Peyer's patch (tissue), 4 donors: ENCODE results near the gene DST. TPM values are rescaled to one million over a fixed set of nuclear protein-coding genes. Genes with fewer than 3 reads are reported as not detected.

ENCODE experiments used
- DNase-seq, 3 donors: peaks; one replicate each; pipeline ENCODE4 v3.0.0-alpha.2; 2017 to 2019
- H3K27ac ChIP-seq, 4 donors: fragments of 200-600 bp; sonication (generic); one replicate each; pipeline ENCODE4 v1.5.1; 2016 to 2019
- H3K27me3 ChIP-seq, 2 donors: fragments of 200-600 bp; sonication (generic); one replicate each; pipeline ENCODE4 v1.5.1; 2019
- H3K36me3 ChIP-seq, 3 donors: fragments of 200-600 bp; sonication (generic); one replicate each; pipeline ENCODE4 v1.5.1; 2016 to 2019
- H3K4me1 ChIP-seq, 4 donors: fragments of 200-600 bp; sonication (generic); one replicate each; pipeline ENCODE4 v1.5.1; 2016 to 2019
- H3K4me3 ChIP-seq, 4 donors: fragments of 200-600 bp; sonication (generic); 1 replicate in 3 of 4; 2 replicates in 1 of 4; pipeline ENCODE4 v1.5.1; 2016 to 2019; ENCODE audit warnings: mild to moderate bottlenecking in 1 of 4
- H3K9me3 ChIP-seq, 4 donors: fragments of 200-600 bp; sonication (generic); one replicate each; pipeline ENCODE4 v1.5.1; 2016 to 2019; ENCODE audit warnings: mild to moderate bottlenecking in 1 of 4
- POLR2A ChIP-seq, 2 donors: fragments of 450-650 bp; IDR thresholded peaks; one replicate each; pipeline ENCODE4 v1.5.1; 2017; ENCODE audit warnings: antibody characterized with exemption in 2 of 2, mild to moderate bottlenecking in 2 of 2, moderate library complexity in 2 of 2
- total RNA-seq, 4 donors: library from RNA; depleted of rRNA; stranded (reverse); fragments of >200 nt; gene quantifications; one replicate each; pipeline ENCODE4 v1.1.0, GENCODE V29; 2016
- TF ChIP-seq, protein P1 (sequence below), 6 experiments: fragments of 450-650 bp in 4 of 6; fragments of 200-600 bp in 2 of 6; sonication (generic) in 1 of 6; IDR thresholded peaks; one replicate each; pipeline ENCODE4 v1.5.1; 2017 to 2019; ENCODE audit warnings: antibody characterized with exemption in 6 of 6, mild to moderate bottlenecking in 3 of 6, moderate library complexity in 1 of 6

The DST gene
- total RNA-seq, 4 donors from 2014 or later: 243 to 320 (median 285) TPM

DNA sequence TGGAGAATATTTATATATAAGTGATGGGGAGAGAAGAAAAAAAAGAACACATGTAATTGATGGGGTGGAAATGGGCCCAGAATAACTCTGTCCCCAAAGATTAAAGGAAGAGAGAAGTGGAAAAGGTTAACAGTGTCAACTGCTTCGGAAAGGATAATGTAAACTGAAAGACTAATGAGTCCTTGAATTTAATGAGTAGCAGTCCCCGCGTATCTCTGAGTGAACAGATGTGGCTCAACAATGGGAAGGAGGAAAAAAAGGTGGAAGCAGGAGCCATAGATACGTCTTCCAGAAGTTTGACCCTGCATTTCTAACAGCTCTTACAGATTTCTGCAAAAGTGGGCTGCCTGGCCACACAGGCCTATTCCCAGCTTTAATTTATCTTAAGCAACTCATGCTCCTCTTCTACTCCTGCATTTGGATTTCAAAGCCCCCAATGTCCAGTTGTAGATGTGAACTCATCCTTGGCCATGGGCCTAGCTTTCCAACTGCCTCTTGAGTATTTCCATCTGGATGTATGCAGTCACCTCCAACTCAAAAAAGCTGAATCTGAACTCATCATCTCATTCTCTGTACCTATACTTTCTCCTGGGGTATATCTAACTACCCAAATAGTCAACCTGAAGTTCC lies 61.3 kb downstream of the DST start:
- H3K9me3 ChIP-seq: no peaks in the 10 kb centered on the region
- no peak for DNase-seq
- no peaks in the 10 kb centered on the region for H3K27me3 ChIP-seq
- no peak overlapping the region for H3K4me3 ChIP-seq
- H3K4me1 ChIP-seq: no peaks in the 10 kb centered on the region
- H3K27ac ChIP-seq: no peak overlapping the region
- no peak for TF ChIP-seq POLR2A (IDR thresholded peaks at IDR 0.05)
- TF ChIP-seq, protein P1, sequence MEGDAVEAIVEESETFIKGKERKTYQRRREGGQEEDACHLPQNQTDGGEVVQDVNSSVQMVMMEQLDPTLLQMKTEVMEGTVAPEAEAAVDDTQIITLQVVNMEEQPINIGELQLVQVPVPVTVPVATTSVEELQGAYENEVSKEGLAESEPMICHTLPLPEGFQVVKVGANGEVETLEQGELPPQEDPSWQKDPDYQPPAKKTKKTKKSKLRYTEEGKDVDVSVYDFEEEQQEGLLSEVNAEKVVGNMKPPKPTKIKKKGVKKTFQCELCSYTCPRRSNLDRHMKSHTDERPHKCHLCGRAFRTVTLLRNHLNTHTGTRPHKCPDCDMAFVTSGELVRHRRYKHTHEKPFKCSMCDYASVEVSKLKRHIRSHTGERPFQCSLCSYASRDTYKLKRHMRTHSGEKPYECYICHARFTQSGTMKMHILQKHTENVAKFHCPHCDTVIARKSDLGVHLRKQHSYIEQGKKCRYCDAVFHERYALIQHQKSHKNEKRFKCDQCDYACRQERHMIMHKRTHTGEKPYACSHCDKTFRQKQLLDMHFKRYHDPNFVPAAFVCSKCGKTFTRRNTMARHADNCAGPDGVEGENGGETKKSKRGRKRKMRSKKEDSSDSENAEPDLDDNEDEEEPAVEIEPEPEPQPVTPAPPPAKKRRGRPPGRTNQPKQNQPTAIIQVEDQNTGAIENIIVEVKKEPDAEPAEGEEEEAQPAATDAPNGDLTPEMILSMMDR (IDR thresholded peaks at IDR 0.05): no peak
- peaks cover 0 to 14% (median 0%) of the 10 kb centered on the region in 3 donors for H3K36me3 ChIP-seq

DNA sequence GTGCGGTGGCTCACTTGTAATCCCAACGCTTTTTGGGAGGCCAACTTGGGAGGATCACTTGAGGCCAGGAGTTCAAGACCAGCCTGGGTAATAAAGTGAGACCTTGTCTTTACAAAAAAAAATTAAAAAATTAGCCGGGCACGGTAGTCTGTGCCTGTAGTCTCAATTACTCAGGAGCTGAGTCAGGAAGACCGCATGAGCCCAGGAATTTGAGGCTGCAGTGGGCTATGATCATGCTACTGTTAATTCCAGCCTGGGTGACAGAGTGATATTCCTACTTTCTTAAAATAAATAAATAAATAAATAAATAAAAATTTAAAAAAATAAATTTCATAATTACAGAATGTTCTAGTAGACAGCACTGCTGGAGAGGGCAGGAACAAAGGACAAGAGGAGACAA lies 62.4 kb downstream of the DST start:
- H3K36me3 ChIP-seq: peaks cover 0 to 23% (median 0%) of the 10 kb centered on the region in 3 donors
- no peaks in the 10 kb centered on the region for H3K27me3 ChIP-seq
- no peaks in the 10 kb centered on the region for H3K4me1 ChIP-seq
- no peaks in the 10 kb centered on the region for H3K9me3 ChIP-seq
- no peak for TF ChIP-seq POLR2A (IDR thresholded peaks at IDR 0.05)
- TF ChIP-seq, protein P1 (IDR thresholded peaks at IDR 0.05): no peak
- H3K27ac ChIP-seq: no peak overlapping the region
- no peak for DNase-seq
- no peak overlapping the region for H3K4me3 ChIP-seq

DNA sequence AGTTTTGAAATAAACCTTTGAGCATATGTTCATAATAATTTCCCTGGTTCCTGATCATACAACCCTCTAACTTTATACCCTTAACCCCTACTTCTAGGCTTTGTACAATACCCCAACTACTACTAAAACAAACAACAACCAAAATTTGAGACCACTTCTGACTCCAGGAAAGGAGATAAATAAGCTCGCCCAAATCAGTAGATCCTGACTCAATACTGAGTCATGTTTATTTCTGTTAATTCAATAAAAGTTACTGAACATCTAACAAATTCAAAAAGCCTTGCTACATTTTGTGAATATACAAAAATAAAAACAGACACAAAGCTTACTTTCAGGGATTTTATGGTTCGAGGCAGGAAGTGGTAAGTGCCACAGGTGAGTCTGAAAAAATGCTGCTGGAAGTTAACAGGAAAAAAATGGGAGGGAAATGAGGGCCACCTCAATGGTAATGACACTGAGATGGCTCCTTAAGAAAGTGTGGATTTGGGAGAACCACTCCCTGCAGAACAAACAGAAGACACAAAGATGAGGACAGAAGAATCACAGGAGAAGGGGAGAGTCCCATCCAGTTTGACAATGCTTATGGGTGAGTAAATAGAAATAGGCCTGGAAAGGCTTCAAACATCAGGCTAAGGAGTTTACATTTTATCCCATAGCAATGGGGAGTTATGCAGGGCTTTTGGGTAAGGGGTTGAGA lies 63.4 kb downstream of the DST start:
- H3K4me3 ChIP-seq: no peak overlapping the region
- H3K27me3 ChIP-seq: no peaks in the 10 kb centered on the region
- H3K9me3 ChIP-seq: no peaks in the 10 kb centered on the region
- no peaks in the 10 kb centered on the region for H3K4me1 ChIP-seq
- TF ChIP-seq, protein P1 (IDR thresholded peaks at IDR 0.05): no peak
- TF ChIP-seq POLR2A (IDR thresholded peaks at IDR 0.05): no peak
- no peak overlapping the region for H3K27ac ChIP-seq
- peaks cover 0 to 23% (median 0%) of the 10 kb centered on the region in 3 donors for H3K36me3 ChIP-seq
- DNase-seq: no peak

DNA sequence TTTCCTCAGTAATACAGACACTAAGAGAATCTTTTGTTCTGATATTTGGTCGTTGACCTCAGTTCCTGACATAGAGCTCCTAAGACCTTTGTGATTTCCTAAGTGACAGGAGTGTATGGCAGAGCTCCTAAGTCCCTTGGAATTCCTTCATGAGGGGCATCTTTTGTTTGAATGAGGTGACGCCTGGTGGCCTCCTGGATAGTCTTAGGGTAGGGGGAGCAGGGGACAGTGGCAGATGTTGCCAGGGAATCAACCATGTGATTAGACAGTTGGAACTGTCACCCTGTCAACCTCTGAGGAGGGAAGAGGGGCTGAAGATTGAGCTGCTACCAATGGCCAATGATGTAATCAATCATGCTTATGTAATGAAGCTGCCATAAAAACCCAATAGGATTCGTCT lies 67.0 kb downstream of the DST start:
- no peaks in the 10 kb centered on the region for H3K4me1 ChIP-seq
- H3K27me3 ChIP-seq: no peaks in the 10 kb centered on the region
- H3K36me3 ChIP-seq: peaks cover 0 to 29% (median 0%) of the 10 kb centered on the region in 3 donors
- no peak for DNase-seq
- H3K4me3 ChIP-seq: no peak overlapping the region
- no peak overlapping the region for H3K27ac ChIP-seq
- no peaks in the 10 kb centered on the region for H3K9me3 ChIP-seq
- TF ChIP-seq, protein P1 (IDR thresholded peaks at IDR 0.05): no peak
- TF ChIP-seq POLR2A (IDR thresholded peaks at IDR 0.05): no peak

DNA sequence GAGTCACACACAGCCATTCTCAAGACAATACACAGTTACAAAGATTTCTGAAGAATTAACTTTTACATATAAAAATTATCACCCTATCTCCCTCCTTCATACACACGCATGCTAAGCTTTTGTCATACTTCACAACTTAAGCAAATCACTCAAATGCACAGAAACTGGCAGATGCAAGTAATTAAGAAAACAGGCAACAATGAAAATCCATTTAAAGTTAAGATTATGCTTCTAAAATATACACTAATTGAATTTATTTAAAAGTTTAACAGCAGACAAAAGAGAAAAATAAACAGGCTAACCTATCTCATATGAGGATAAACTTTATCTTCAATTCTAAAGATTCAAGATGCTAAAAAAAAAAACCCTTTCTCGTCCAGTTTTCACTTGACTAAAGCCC lies 68.4 kb downstream of the DST start:
- H3K4me1 ChIP-seq: no peaks in the 10 kb centered on the region
- TF ChIP-seq, protein P1 (IDR thresholded peaks at IDR 0.05): no peak
- no peak for TF ChIP-seq POLR2A (IDR thresholded peaks at IDR 0.05)
- no peaks in the 10 kb centered on the region for H3K9me3 ChIP-seq
- no peak overlapping the region for H3K4me3 ChIP-seq
- no peaks in the 10 kb centered on the region for H3K27me3 ChIP-seq
- DNase-seq: no peak
- H3K27ac ChIP-seq: no peak overlapping the region
- peaks cover 0 to 20% (median 0%) of the 10 kb centered on the region in 3 donors for H3K36me3 ChIP-seq
